ENCODE measurements around the gene SYT2. TPM values are rescaled to one million over a fixed set of nuclear protein-coding genes. Genes with fewer than 3 reads are reported as not detected.

SYT2 gene
- total and polyA plus RNA-seq, 12 donors = under 0.01 to 0.07 (median 0.02) TPM; not detected in 9

DNA sequence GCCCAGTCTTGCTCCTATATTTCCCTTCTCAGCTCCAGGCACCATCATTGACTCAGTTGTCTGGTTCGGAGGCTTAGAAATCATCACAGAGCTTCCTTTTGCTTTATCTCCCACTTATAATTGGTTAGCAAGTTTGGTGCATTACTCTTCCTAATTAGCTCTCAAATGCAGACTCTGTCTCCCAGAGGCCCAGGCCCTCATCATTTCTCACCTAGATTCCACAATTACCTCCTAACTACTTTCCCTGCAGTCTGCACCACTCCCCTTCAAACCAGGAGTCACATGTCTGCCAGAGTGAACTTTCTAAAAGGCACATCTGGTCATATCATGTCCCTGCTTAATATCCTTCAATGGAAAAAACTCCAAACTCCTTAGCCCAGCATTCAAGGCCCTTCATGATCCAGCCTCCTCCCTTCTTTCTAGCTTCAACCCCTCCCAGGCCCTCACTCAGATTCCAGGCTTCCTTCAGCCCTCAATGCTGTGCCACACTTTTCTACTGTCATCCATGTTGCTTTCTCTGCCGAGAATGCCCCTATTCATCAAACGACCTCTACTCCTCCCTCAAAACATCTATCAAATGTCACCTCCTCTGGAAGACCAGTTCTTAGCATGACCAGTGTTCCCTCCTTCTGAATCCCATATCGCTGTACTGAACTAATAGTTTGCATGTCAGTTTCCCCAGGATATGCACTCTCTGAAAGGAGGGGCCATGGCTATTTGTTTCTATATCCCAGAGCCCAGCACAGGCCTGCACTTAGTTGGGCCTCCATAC is 30.7 kb downstream of the SYT2 start:
- Histone ChIP-seq H3K27ac (no peak overlapping the region), H3K4me3 (no peak overlapping the region), H3K4me1 (no peaks in the 10 kb centered on the region), H3K27me3 (peaks cover 0 to 90% (median 28%) of the 10 kb centered on the region in 7 donors), H3K9me3 (peaks cover 0 to 12% (median 0%) of the 10 kb centered on the region in 11 donors), H3K36me3 (no peaks in the 10 kb centered on the region)
- intact Hi-C loops (cut with DNase I) = no loop called here
- ATAC-seq (no peak), DNase-seq (no peak)
- TF ChIP-seq, protein P1, sequence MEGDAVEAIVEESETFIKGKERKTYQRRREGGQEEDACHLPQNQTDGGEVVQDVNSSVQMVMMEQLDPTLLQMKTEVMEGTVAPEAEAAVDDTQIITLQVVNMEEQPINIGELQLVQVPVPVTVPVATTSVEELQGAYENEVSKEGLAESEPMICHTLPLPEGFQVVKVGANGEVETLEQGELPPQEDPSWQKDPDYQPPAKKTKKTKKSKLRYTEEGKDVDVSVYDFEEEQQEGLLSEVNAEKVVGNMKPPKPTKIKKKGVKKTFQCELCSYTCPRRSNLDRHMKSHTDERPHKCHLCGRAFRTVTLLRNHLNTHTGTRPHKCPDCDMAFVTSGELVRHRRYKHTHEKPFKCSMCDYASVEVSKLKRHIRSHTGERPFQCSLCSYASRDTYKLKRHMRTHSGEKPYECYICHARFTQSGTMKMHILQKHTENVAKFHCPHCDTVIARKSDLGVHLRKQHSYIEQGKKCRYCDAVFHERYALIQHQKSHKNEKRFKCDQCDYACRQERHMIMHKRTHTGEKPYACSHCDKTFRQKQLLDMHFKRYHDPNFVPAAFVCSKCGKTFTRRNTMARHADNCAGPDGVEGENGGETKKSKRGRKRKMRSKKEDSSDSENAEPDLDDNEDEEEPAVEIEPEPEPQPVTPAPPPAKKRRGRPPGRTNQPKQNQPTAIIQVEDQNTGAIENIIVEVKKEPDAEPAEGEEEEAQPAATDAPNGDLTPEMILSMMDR (IDR thresholded peaks at IDR 0.05) = no peak
- 69 to 78% methylated on average over 4 of the region's 4 CpGs for whole genome bisulfite sequencing, 2 donors

DNA sequence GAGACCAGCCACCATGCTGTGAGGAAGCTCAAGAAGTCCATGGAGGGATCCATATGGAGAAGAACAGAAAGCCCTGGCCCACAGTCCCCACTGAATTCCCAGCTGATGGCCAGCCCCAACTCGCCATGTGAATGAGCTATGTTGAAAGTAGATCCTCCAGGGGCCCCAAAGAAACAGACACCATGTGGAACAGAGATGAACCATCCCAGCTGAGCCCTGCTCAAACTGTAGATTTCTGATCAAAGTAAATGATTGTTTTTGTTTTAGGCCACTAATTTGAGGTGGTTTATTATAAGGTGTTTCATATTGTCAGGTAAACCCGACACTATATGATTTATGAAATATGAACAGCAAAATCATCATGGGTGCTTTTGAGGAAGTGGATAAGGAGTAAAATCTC is 32.8 kb downstream of the SYT2 start:
- intact Hi-C loops (cut with DNase I) = no loop called here
- 87% methylated on average over 2 of the region's 2 CpGs for WGBS, 2 donors
- no peak overlapping the region for H3K4me3 ChIP-seq
- peaks cover 0 to 12% (median 0%) of the 10 kb centered on the region in 11 donors for H3K9me3 ChIP-seq
- no peaks in the 10 kb centered on the region for H3K4me1 ChIP-seq
- H3K27me3 ChIP-seq = peaks cover 0 to 79% (median 20%) of the 10 kb centered on the region in 7 donors
- DNase-seq (no peak), ATAC-seq (no peak)
- TF ChIP-seq, protein P1 (IDR thresholded peaks at IDR 0.05) = no peak
- H3K36me3 ChIP-seq = no peaks in the 10 kb centered on the region
- no peak overlapping the region for H3K27ac ChIP-seq

DNA sequence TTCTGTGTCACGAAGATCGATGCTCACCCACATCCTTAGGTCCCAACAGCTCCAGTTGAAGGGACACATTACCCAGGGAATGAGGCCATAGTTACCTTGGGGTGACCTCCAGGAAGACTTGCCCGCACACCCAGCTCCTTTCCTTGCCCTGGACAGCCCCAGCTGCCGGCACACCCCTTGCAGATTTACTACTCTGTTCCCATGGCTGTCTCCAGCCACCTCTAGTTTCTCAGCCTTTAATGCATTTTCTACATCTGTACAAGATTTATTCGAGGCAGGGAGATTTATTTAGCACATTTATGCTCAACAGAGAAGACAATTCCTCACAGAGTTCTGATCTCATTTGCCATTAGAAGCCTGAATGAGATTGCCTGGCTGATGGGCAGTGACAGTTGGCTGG is 36.7 kb downstream of the SYT2 start:
- no peaks in the 10 kb centered on the region for H3K4me1 ChIP-seq
- intact Hi-C loops (cut with DNase I) = no loop called here
- WGBS, 2 donors = 79 to 86% methylated on average over 5 of the region's 5 CpGs
- H3K27me3 ChIP-seq = peaks cover 0 to 62% (median 2%) of the 10 kb centered on the region in 7 donors
- H3K9me3 ChIP-seq = peaks cover 0 to 16% (median 0%) of the 10 kb centered on the region in 11 donors
- H3K36me3 ChIP-seq = no peaks in the 10 kb centered on the region
- no peak overlapping the region for H3K4me3 ChIP-seq
- H3K27ac ChIP-seq = no peak overlapping the region
- TF ChIP-seq, protein P1 (IDR thresholded peaks at IDR 0.05) = no peak
- DNase-seq (no peak), ATAC-seq (no peak)

DNA sequence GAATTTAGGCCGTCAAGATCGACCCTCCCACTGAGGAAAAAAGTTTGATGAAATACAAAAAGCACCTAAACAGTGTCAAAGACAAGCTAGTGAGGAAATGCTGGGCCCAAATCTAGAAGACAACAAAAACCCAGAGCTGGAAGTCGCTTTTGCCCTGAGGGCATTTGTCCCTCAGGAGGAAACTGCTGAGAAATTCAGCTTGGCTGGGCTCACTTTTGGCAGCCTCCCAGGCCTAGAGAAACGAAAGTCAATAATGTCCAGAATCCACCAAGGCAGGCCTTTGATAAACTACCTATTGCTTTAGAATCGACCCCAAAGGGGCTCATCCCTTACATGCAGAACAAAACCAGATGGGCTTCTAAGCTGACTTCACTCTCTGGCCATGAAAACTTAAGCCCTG is 38.9 kb downstream of the SYT2 start:
- ATAC-seq = no peak
- TF ChIP-seq, protein P1 (IDR thresholded peaks at IDR 0.05) = no peak
- Histone ChIP-seq H3K27ac (no peak overlapping the region), H3K9me3 (peaks cover 0 to 4% (median 0%) of the 10 kb centered on the region in 11 donors), H3K4me3 (no peak overlapping the region), H3K27me3 (peaks cover 0 to 58% (median 0%) of the 10 kb centered on the region in 7 donors), H3K4me1 (no peaks in the 10 kb centered on the region), H3K36me3 (no peaks in the 10 kb centered on the region)
- no peak for DNase-seq
- intact Hi-C loops (cut with DNase I) = no loop called here
- 54 to 60% methylated on average over 5 of the region's 5 CpGs for WGBS, 2 donors
